CD4-positive, alpha-beta T cell (primary cell): ENCODE results near the gene FGG. TPM values are rescaled to one million over a fixed set of nuclear protein-coding genes. Genes with fewer than 3 reads are reported as not detected.

Experiments
- ATAC-seq: fragments of 200-7000 bp; cut with Tn5 transposase; one replicate; pipeline ENCODE4 v1.10.0; 2022; ENCODE audit warnings: mild to moderate bottlenecking; ENCODE audit not compliant: poor library complexity
- CTCF ChIA-PET: fragments of 350-600 bp; sonication (Branson Sonifier 250); formaldehyde crosslinking; loops from one replicate; lab custom pipeline; 2021; ENCODE audit warnings: antibody characterized with exemption, inconsistent platforms; lab: Charles Lee
- POLR2A ChIA-PET: fragments of 350-600 bp; sonication (Branson Sonifier 250); formaldehyde crosslinking; loops from one replicate; lab custom pipeline; 2021; ENCODE audit warnings: antibody characterized with exemption, inconsistent platforms; lab: Charles Lee
- DNase-seq, 14 experiments: peaks; one replicate each; pipeline ENCODE4 v3.0.0-alpha.2; 2013 to 2020; ENCODE audit warnings: mixed read lengths in 2 of 14
- H3K27ac ChIP-seq, 2 donors: one replicate each; pipeline versions ENCODE4 v1.5.1 to v1.7.0; 2013; ENCODE audit warnings: low read length in 2 of 2, low read depth in 1 of 2, mild to moderate bottlenecking in 1 of 2
- H3K27me3 ChIP-seq, 2 experiments: 1 replicate in 1 of 2; 2 replicates in 1 of 2; pipeline versions ENCODE4 v1.6.1 to v1.7.0; 2013; ENCODE audit warnings: low read length in 2 of 2, control low read depth in 1 of 2, mild to moderate bottlenecking in 1 of 2, moderate library complexity in 1 of 2; ENCODE audit not compliant: insufficient read depth in 2 of 2, control insufficient read depth in 1 of 2
- H3K36me3 ChIP-seq: one replicate; pipeline ENCODE4 v1.6.1; 2013; ENCODE audit warnings: low read length, control low read depth; ENCODE audit not compliant: insufficient read depth
- H3K4me1 ChIP-seq: one replicate; pipeline ENCODE4 v1.6.1; 2013; ENCODE audit warnings: low read length, control low read depth; ENCODE audit not compliant: insufficient read depth
- H3K4me3 ChIP-seq: one replicate; pipeline ENCODE4 v1.5.1; 2013; ENCODE audit warnings: mild to moderate bottlenecking, low read length, moderate library complexity
- H3K9me3 ChIP-seq, 2 experiments: 1 replicate in 1 of 2; 2 replicates in 1 of 2; pipeline versions ENCODE4 v1.6.1 to v1.7.0; 2013; ENCODE audit warnings: low read length in 2 of 2, mild to moderate bottlenecking in 2 of 2, control low read depth in 1 of 2, moderate library complexity in 1 of 2; ENCODE audit not compliant: control insufficient read depth in 1 of 2, insufficient read depth in 1 of 2
- H3K27ac Mint-ChIP-seq: one replicate; pipeline ENCODE4 v1.8.0; 2020; ENCODE audit warnings: mixed read lengths
- H3K27me3 Mint-ChIP-seq: one replicate; pipeline ENCODE4 v1.8.0; 2021; ENCODE audit warnings: mixed read lengths
- H3K36me3 Mint-ChIP-seq: one replicate; pipeline ENCODE4 v1.8.0; 2021; ENCODE audit warnings: low read depth, mixed read lengths
- H3K4me1 Mint-ChIP-seq: one replicate; pipeline ENCODE4 v1.8.0; 2021; ENCODE audit warnings: low read depth, mixed read lengths
- H3K4me3 Mint-ChIP-seq: one replicate; pipeline ENCODE4 v1.8.0; 2020; ENCODE audit warnings: mild to moderate bottlenecking, mixed read lengths
- H3K9me3 Mint-ChIP-seq: one replicate; pipeline ENCODE4 v1.8.0; 2020; ENCODE audit warnings: mixed read lengths
- CTCF ChIP-seq: fragments of 200-600 bp; IDR thresholded peaks from one replicate; pipeline ENCODE4 v1.8.0; 2022; ENCODE audit warnings: antibody characterized with exemption, mild to moderate bottlenecking
- intact Hi-C, 2 experiments: fragments of 100-400 bp; cut with DNase I in 1 of 2; cut with micrococcal nuclease in 1 of 2; formaldehyde crosslinking; loops; one replicate each; pipeline versions ENCODE4 v1.15.1 to v1.9.0; 2023 to 2025; cut with DNase I, micrococcal nuclease
- polyA plus RNA-seq, 2 donors: library from polyadenylated mRNA; unstranded; fragments of 120-200 nt; gene quantifications; one replicate each; pipeline ENCODE4 v1.2.1, GENCODE V29; 2013
- total RNA-seq, 174 experiments: library from RNA in 2 of 174; stranded (reverse) in 2 of 174; gene quantifications; one replicate each; pipeline ENCODE4 v1.2.3 and lab custom pipeline; 2021 to 2026

The FGG gene
- not detected for total RNA-seq
- not detected for polyA plus RNA-seq (2013, experiment 1 of 2)
- polyA plus RNA-seq (2013, experiment 2 of 2): not detected
- total RNA-seq (lab: John Stamatoyannopoulos, UW): 0 to 0.21 (median 0) reads per million in 172 experiments

- H3K4me3 ChIP-seq: no peak within 1 kb of the TSS
- H3K27me3 ChIP-seq: peaks cover 5 to 31% of the 10 kb centered on the region in 2 experiments
- Mint-ChIP-seq H3K9me3 (no peaks in the 10 kb centered on the region), H3K4me1 (no peaks in the 10 kb centered on the region), H3K36me3 (no peaks in the 10 kb centered on the region), H3K27me3 (peaks cover 41% of the 10 kb centered on the region), H3K4me3 (no peak within 1 kb of the TSS), H3K27ac (no peak within 1 kb of the TSS)
- no peaks in the 10 kb centered on the region for H3K9me3 ChIP-seq
- DNase-seq: no peak
- H3K27ac ChIP-seq: no peak within 1 kb of the TSS
- no peaks in the 10 kb centered on the region for H3K36me3 ChIP-seq
- TF ChIP-seq CTCF: no peak
- ATAC-seq: no peak
- CTCF ChIA-PET: no interaction called here
- POLR2A ChIA-PET: interaction anchor here (1.0 kb wide), 1 partner anchor 63 kb away, joined by 3 read pairs; the partner anchor contains the start of gene PLRG1
- intact Hi-C loops: no loop called here
- no peaks in the 10 kb centered on the region for H3K4me1 ChIP-seq
Observed at GRCh38 chr4:154612472-154613414, at the start of gene FGG. Gene FGG, minus strand, starts transcription at chr4:154612656. Its CDS starts 47 bp downstream, at chr4:154612609.

- H3K9me3 Mint-ChIP-seq: peaks cover 2% of the 10 kb centered on the region
- CTCF ChIA-PET: no interaction called here
- intact Hi-C loops: no loop called here
Observed at GRCh38 chr4:154660052-154660451, 47.6 kb upstream of the FGG start.

More at GRCh38 chr4:154660052-154660451, 47.6 kb upstream of the FGG start:
- Histone ChIP-seq H3K27me3 (peaks cover 0 to 4% of the 10 kb centered on the region in 2 experiments), H3K4me3 (no peak overlapping the region), H3K27ac (no peak overlapping the region), H3K9me3 (no peaks in the 10 kb centered on the region), H3K36me3 (no peaks in the 10 kb centered on the region), H3K4me1 (no peaks in the 10 kb centered on the region)
- peaks cover 26% of the 10 kb centered on the region for H3K27me3 Mint-ChIP-seq
- H3K36me3 Mint-ChIP-seq: no peaks in the 10 kb centered on the region
- POLR2A ChIA-PET: no interaction called here
- no peak for DNase-seq
- no peaks in the 10 kb centered on the region for H3K4me1 Mint-ChIP-seq
- no peak overlapping the region for H3K27ac Mint-ChIP-seq
- no peak for TF ChIP-seq CTCF
- ATAC-seq: no peak
- no peak overlapping the region for H3K4me3 Mint-ChIP-seq
